HG03432 (cell line): ENCODE data around the gene BMPR1A.
"Not testable (repeated sequence)": the region's sequence is repeated elsewhere in the genome, so short reads cannot be mapped to it uniquely, and the experiment has no call there.

ENCODE experiments used
- ATAC-seq: cut with Tn5 transposase; IDR thresholded peaks from one replicate; pipeline ENCODE4 v1.9.1; 2021; ENCODE audit warnings: mild to moderate bottlenecking, moderate library complexity; ENCODE audit not compliant: unreplicated experiment

Gene BMPR1A

GRCh38 chr10:86962136-86962980 is 205.9 kb downstream of the BMPR1A start:
- ATAC-seq, result no peak

GRCh38 chr10:86962981-86963310 is 206.5 kb downstream of the BMPR1A start:
- no peak for ATAC-seq

GRCh38 chr10:86963341-86963919 is 207.0 kb downstream of the BMPR1A start:
- no peak for ATAC-seq

GRCh38 chr10:86964061-86964846 is 207.8 kb downstream of the BMPR1A start:
- no peak for ATAC-seq

- no peak for ATAC-seq
These were observed 208.4 kb downstream of the BMPR1A start for GRCh38 chr10:86964847-86965190.

GRCh38 chr10:86965986-86966654 is 209.7 kb downstream of the BMPR1A start:
- no peak for ATAC-seq

GRCh38 chr10:86967481-86967941 is 211.1 kb downstream of the BMPR1A start:
- ATAC-seq, result no peak

- ATAC-seq, result no peak
These were observed 212.0 kb downstream of the BMPR1A start, which contains the start of gene ADIRF for GRCh38 chr10:86968271-86968993. Gene ADIRF, plus strand, starts transcription at chr10:86968482. Its CDS starts 63 bp downstream, at chr10:86968545.

- no peak for ATAC-seq
These were observed 212.6 kb downstream of the BMPR1A start for GRCh38 chr10:86968994-86969355.

GRCh38 chr10:86969421-86970041 is 213.1 kb downstream of the BMPR1A start:
- no peak for ATAC-seq

- no peak for ATAC-seq
These were observed 214.0 kb downstream of the BMPR1A start for GRCh38 chr10:86970162-86970981.

GRCh38 chr10:86970982-86971231 is 214.5 kb downstream of the BMPR1A start:
- ATAC-seq, result no peak

- peak; percentile 82 for ATAC-seq
These were observed 215.0 kb downstream of the BMPR1A start for GRCh38 chr10:86971232-86971991.

GRCh38 chr10:86972613-86973380 is 216.4 kb downstream of the BMPR1A start:
- ATAC-seq, result no peak

- ATAC-seq, result no peak
These were observed 218.1 kb downstream of the BMPR1A start for GRCh38 chr10:86974484-86974883.

- no peak for ATAC-seq
These were observed 220.1 kb downstream of the BMPR1A start for GRCh38 chr10:86976362-86977056.

GRCh38 chr10:86978457-86978856 is 222.0 kb downstream of the BMPR1A start:
- not testable (repeated sequence) for ATAC-seq
